ENCODE results near the gene RTN4RL1.

RTN4RL1 gene

DNA sequence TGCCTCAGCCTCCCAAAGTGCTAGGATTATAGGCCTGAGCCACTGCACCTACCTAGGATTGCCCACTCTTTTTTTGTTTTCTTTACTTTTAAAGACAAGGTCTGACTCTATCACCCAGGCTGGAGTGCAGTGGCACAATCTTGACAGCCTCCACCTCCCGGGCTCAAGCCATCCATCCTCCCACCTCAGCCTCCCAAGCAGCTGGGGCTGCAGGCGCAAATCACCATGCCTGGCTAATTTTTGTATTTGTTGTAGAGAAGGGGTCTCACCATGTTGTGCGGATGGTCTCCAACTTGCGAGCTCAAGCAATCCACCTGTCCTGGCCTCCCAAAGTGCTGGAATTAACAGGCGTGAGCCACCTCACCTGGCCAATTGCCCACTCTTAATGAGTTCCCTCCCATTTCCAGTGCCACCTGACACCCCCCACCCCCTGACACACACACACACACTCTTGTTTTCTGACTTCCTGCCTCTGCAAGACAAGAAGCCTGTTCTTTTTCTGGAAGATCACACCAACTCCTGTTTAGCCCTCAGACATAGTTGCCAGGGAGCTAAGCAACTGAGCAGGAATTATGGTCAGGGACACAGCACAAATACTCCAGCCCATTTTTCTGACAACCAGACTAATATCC, 19.2 kb upstream of the RTN4RL1 start:
- FAIRE-seq (no peak), DNase-seq (ENCODE audit: insufficient read length, low spot score) (no peak)
- no peak for TF ChIP-seq POLR2A (IDR thresholded peaks at IDR 0.05; ENCODE audit: low read depth, low read length)

DNA sequence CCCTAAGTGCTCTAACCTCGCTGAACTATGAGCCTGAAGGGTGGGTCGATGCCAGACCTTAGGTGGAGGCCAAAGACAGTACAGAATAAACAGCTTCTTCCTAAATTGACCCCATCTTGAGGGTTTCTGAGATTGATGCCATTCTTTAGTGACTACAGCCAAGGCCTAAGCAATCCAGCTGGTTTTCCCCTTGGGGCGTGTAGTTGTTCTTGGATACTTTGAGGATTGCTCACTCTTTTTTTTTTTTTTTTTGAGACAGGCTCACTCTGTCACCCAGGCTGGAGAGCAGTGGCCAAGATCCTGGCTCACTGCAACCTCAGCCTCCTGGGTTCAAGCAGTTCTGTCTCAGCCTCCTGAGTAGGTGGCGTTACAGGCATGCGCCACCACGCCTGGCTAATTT, 18.7 kb upstream of the RTN4RL1 start:
- FAIRE-seq (no peak), DNase-seq (ENCODE audit: insufficient read length, low spot score) (peak; percentile 86)
- no peak for TF ChIP-seq POLR2A (IDR thresholded peaks at IDR 0.05; ENCODE audit: low read depth, low read length)

DNA sequence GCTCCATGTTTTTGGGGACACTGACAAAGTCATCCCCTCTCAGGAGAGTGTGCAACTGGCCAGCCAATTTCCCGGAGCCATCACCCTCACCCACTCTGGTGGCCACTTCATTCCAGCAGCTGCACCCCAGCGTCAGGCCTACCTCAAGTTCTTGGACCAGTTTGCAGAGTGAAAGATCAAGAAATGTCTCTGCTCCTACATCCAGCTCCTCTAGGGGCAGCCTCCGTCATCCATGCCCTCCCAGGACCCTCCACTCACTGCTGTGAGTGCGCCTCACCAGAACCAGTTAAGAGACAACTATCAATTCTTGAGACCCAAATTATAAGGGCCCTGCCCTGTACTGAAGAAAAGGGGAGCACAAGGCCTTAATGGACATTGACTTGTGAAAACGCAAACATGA, 17.8 kb upstream of the RTN4RL1 start:
- TF ChIP-seq POLR2A (IDR thresholded peaks at IDR 0.05; ENCODE audit: low read depth, low read length), result no peak
- DNase-seq (ENCODE audit: insufficient read length, low spot score) (no peak), FAIRE-seq (no peak)

- DNase-seq (ENCODE audit: insufficient read length, low spot score) (no peak), FAIRE-seq (no peak)
- no peak for TF ChIP-seq POLR2A (IDR thresholded peaks at IDR 0.05; ENCODE audit: low read depth, low read length)
Measured at GRCh38 chr17:2042390-2042847, 17.3 kb upstream of the RTN4RL1 start.

GRCh38 chr17:2041561-2042389, 16.6 kb upstream of the RTN4RL1 start, which contains the start of gene OVCA2:
OVCA2 (plus strand) TSS chr17:2042022; CDS start chr17:2042048, 26 bp downstream.
- no peak for FAIRE-seq
- DNase-seq (ENCODE audit: insufficient read length, low spot score), result peak; percentile 87
- peak; percentile 42 for TF ChIP-seq POLR2A (IDR thresholded peaks at IDR 0.05; ENCODE audit: low read depth, low read length)

GRCh38 chr17:2040942-2041560, 15.9 kb upstream of the RTN4RL1 start:
- FAIRE-seq (no peak), DNase-seq (ENCODE audit: insufficient read length, low spot score) (no peak)

DNA sequence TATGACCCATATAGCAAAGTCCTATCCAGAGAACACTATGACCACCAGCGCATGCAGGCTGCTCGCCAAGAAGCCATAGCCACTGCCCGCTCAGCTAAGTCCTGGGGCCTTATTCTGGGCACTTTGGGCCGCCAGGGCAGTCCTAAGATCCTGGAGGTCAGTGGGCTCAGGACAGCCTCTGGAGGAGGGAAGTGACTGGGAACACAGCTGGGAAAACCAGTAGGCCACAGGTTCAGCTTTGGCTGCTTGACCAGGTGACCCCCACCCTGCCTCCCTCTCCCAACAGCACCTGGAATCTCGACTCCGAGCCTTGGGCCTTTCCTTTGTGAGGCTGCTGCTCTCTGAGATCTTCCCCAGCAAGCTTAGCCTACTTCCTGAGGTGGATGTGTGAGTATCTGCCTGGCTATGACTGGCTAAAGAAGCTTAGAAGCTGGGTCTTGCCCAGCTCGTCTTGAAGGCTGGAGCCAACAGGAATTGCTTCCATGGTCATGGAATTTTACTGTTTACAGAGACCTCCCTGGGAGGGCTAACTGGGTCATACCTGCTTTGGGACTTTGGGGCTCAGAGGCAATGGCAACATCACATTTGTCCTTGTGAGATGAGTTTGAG, 15.2 kb upstream of the RTN4RL1 start:
- FAIRE-seq (no peak), DNase-seq (ENCODE audit: insufficient read length, low spot score) (no peak)

More at GRCh38 chr17:2040942-2041560, 15.9 kb upstream of the RTN4RL1 start:
- no peak for TF ChIP-seq POLR2A (IDR thresholded peaks at IDR 0.05; ENCODE audit: low read depth, low read length)

GRCh38 chr17:2037155-2037554, 12.0 kb upstream of the RTN4RL1 start:
- DNase-seq (ENCODE audit: insufficient read length, low spot score), result no peak
- TF ChIP-seq POLR2A (IDR thresholded peaks at IDR 0.05; ENCODE audit: low read depth, low read length), result no peak
- no peak for FAIRE-seq

More for the DNA sequence above, 15.2 kb upstream of the RTN4RL1 start:
- TF ChIP-seq POLR2A (IDR thresholded peaks at IDR 0.05; ENCODE audit: low read depth, low read length), result no peak

DNA sequence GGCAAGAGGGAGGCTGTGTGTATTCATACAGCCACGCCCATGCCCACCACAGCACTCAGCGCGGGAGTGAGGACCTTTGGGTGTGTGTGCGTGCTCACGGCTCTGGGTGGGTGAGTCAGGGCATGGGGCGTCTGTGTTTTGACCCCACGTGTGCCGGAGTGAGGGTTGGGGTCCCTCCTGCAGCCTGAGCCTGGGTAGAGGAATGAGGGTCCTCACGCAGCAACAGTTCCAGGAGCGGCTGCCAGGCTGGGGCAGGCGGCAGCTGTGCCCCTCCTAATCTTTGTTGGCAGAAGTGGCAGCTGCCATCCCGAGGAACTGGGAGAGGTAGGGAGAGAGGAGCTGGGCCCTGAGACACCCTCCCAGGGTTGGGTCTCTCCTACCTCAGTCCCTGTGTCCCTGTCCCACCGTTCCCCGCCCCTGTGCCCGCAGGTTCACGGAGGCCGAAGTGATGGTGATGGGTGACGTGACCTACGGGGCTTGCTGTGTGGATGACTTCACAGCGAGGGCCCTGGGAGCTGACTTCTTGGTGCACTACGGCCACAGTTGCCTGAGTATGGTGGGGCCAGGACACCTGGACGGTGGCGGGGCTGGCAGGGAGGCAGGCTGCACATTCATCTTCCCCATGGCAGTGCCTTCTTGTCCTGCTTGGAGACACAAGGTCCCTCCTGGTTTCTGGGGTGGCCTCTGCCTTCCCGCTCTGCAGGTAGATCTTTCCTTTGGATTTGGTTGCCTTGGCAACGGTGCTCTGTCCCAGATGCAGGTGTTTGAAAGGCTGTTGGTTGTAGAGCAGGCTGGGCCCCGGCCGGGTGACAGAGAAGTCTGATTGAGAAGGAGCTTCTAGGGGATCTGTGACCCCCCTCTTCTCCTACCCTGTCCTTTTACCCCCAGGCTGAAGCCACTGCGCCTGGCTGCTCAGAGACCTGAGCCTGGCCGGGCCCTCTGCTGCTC, 10.7 kb upstream of the RTN4RL1 start:
- no peak for TF ChIP-seq POLR2A (IDR thresholded peaks at IDR 0.05; ENCODE audit: low read depth, low read length)
- FAIRE-seq, result no peak

GRCh38 chr17:2034806-2035540, 9.8 kb upstream of the RTN4RL1 start:
- FAIRE-seq, result no peak
- no peak for TF ChIP-seq POLR2A (IDR thresholded peaks at IDR 0.05; ENCODE audit: low read depth, low read length)
- DNase-seq (ENCODE audit: insufficient read length, low spot score), result no peak

More for the DNA sequence above, 10.7 kb upstream of the RTN4RL1 start:
- DNase-seq (ENCODE audit: insufficient read length, low spot score), result no peak

DNA sequence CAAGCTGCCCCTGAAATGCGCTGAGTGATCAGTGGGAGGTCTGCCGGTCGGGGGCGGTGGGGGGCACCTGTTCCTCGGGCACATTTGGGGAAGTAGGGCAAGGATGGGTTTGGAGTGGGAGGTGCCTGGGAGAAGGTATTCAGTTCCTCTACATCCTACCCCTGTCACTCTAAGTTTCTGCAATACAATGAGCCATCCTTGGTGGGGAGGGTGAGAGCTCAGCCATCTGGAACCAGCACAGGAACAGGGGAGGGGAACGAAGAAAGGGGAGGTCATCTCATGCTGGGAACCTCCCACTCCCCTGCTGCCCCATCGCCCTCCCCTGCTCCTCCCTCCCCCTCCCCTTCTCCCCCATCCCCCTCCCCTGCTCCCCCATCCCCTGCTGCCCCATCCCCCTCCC, 9.0 kb upstream of the RTN4RL1 start:
- no peak for FAIRE-seq
- no peak for TF ChIP-seq POLR2A (IDR thresholded peaks at IDR 0.05; ENCODE audit: low read depth, low read length)
- DNase-seq (ENCODE audit: insufficient read length, low spot score), result no peak

GRCh38 chr17:2033153-2033552, 8.0 kb upstream of the RTN4RL1 start:
- DNase-seq (ENCODE audit: insufficient read length, low spot score) (no peak), FAIRE-seq (no peak)
- no peak for TF ChIP-seq POLR2A (IDR thresholded peaks at IDR 0.05; ENCODE audit: low read depth, low read length)
